Calu3 (cell line): ENCODE measurements around the gene OSBP2. TPM values are rescaled to one million over a fixed set of nuclear protein-coding genes. Genes with fewer than 3 reads are reported as not detected.
A peak's percentile ranks its signal among the peaks of the same experiment; 100 is the strongest.

ENCODE experiments used
- BruUV-seq: library from RNA; stranded (reverse); fragments of 400-500 nt; replicated peaks from 2 replicates; lab custom pipeline; 2021; lab: Mats Ljungman, UMichigan
- CTCF ChIA-PET: fragments of 300-600 bp; sonication (Branson Sonifier 250); formaldehyde crosslinking; loops from one replicate; lab custom pipeline; 2022; ENCODE audit warnings: antibody characterized with exemption; lab: Charles Lee
- DNase-seq: peaks from one replicate; pipeline ENCODE4 v3.0.0; 2022
- H3K27ac Mint-ChIP-seq: one replicate; pipeline ENCODE4 v1.8.0; 2022; ENCODE audit warnings: mixed read lengths; ENCODE audit not compliant: unreplicated experiment
- H3K27me3 Mint-ChIP-seq: one replicate; pipeline ENCODE4 v1.8.0; 2022; ENCODE audit warnings: mixed read lengths; ENCODE audit not compliant: unreplicated experiment
- H3K36me3 Mint-ChIP-seq: one replicate; pipeline ENCODE4 v1.8.0; 2022; ENCODE audit warnings: mild to moderate bottlenecking, moderate library complexity, mixed read lengths; ENCODE audit not compliant: insufficient read depth, unreplicated experiment
- H3K4me1 Mint-ChIP-seq: one replicate; pipeline ENCODE4 v1.8.0; 2022; ENCODE audit warnings: mild to moderate bottlenecking, low read depth, mixed read lengths; ENCODE audit not compliant: unreplicated experiment
- H3K4me3 Mint-ChIP-seq: one replicate; pipeline ENCODE4 v1.8.0; 2022; ENCODE audit warnings: mild to moderate bottlenecking, low read depth, moderate library complexity, mixed read lengths; ENCODE audit not compliant: unreplicated experiment
- H3K9me3 Mint-ChIP-seq: one replicate; pipeline ENCODE4 v1.8.0; 2022; ENCODE audit warnings: low read depth, mixed read lengths; ENCODE audit not compliant: unreplicated experiment
- intact Hi-C: fragments of 100-400 bp; cut with micrococcal nuclease; formaldehyde crosslinking; loops from one replicate; pipeline ENCODE4 v1.10.0; 2022; ENCODE audit not compliant: unreplicated experiment
- total RNA-seq: library from RNA; stranded (reverse); gene quantifications from 2 replicates; pipeline ENCODE4 v1.2.3, GENCODE V29; 2022
- TF ChIP-seq, protein P1 (sequence below): fragments of 200-600 bp; IDR thresholded peaks from one replicate; pipeline ENCODE4 v1.8.0; 2022; ENCODE audit warnings: antibody characterized with exemption; ENCODE audit not compliant: unreplicated experiment

Gene OSBP2
- total RNA-seq, 1 experiment from 2014 or later, result 5.2 TPM

DNA sequence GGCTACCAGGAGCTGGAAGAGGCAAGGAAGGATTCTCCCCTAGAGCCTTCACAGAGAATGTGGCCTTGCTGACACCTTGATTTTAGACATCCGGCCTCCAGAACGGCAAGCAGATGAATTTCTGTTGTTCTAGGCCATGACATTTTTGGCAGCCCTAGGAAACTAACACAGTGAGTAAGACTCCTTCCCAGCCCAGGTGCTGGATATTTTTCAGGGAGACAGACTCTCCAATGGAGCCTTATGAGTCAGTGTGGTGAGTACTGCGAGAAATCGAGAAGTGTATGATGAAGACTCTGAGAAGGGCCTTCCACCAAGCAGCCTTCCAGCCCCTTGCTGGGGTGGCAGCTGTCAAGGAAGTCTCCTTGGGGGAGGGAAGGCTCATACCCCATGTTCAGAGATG lies 114.4 kb downstream of the OSBP2 start:
- Mint-ChIP-seq H3K27me3 (peaks cover 7% of the 10 kb centered on the region), H3K9me3 (no peaks in the 10 kb centered on the region), H3K27ac (no peak overlapping the region), H3K4me3 (no peak overlapping the region), H3K4me1 (peaks cover 19% of the 10 kb centered on the region), H3K36me3 (no peaks in the 10 kb centered on the region)
- BruUV-seq, result no TSS peak
- CTCF ChIA-PET, result interaction anchor here (0.6 to 1.4 kb wide), 3 partner anchors 13 to 31 kb away, joined by 3 read pairs; no protein-coding TSS in a partner anchor
- DNase-seq, result no peak
- intact Hi-C loops, result no loop called here
- TF ChIP-seq, protein P1, sequence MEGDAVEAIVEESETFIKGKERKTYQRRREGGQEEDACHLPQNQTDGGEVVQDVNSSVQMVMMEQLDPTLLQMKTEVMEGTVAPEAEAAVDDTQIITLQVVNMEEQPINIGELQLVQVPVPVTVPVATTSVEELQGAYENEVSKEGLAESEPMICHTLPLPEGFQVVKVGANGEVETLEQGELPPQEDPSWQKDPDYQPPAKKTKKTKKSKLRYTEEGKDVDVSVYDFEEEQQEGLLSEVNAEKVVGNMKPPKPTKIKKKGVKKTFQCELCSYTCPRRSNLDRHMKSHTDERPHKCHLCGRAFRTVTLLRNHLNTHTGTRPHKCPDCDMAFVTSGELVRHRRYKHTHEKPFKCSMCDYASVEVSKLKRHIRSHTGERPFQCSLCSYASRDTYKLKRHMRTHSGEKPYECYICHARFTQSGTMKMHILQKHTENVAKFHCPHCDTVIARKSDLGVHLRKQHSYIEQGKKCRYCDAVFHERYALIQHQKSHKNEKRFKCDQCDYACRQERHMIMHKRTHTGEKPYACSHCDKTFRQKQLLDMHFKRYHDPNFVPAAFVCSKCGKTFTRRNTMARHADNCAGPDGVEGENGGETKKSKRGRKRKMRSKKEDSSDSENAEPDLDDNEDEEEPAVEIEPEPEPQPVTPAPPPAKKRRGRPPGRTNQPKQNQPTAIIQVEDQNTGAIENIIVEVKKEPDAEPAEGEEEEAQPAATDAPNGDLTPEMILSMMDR, result no peak

DNA sequence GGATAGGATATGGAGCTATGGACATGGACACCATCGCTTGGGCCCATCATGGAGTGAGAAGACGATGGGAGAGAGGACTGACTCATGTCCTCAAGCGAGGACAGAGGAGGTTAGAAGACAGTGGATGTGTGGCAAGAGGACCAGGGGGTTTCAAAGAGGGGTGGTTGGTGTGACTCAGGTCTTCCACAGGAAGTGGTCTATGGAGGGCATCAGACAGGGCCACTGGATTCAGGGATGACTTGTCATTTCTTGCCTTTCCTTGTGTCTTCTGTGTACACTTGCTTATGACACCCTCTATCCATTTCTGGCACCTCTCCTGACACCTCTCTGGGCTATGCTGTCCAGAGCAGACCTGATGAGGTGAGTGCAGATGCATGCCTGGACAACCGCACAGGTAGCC lies 115.4 kb downstream of the OSBP2 start:
- Mint-ChIP-seq H3K27me3 (no peaks in the 10 kb centered on the region), H3K36me3 (no peaks in the 10 kb centered on the region), H3K4me1 (peaks cover 19% of the 10 kb centered on the region), H3K9me3 (no peaks in the 10 kb centered on the region), H3K27ac (no peak overlapping the region), H3K4me3 (no peak overlapping the region)
- BruUV-seq, result no TSS peak
- CTCF ChIA-PET, result interaction anchor here (0.7 to 1.4 kb wide), 2 partner anchors 12 to 31 kb away, joined by 3 read pairs; no protein-coding TSS in a partner anchor
- intact Hi-C loops, result no loop called here
- no peak for DNase-seq
- TF ChIP-seq, protein P1, result no peak

DNA sequence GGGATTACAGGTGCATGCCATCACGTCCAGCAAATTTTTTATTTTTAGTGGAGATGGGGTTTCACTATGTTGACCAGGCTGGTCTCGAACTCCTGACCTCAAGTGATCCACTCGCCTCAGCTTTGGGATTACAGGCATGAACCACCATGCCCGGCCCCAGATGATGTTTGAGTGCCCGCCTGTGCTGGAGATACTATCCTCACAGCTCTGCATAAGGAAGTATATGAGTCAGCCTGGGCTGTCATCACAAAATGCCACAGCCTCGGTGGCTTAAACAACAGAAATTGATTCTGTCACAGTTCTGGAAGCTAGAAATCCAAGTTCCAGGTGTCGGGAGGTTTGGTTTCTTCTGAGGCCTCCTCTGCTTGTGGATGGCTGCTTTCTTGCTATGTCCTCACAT lies 119.3 kb downstream of the OSBP2 start:
- intact Hi-C loops, result no loop called here
- DNase-seq, result no peak
- H3K27me3 Mint-ChIP-seq, result no peaks in the 10 kb centered on the region
- H3K27ac Mint-ChIP-seq, result no peak overlapping the region
- no peaks in the 10 kb centered on the region for H3K9me3 Mint-ChIP-seq
- no peaks in the 10 kb centered on the region for H3K36me3 Mint-ChIP-seq
- BruUV-seq, result no TSS peak
- no peaks in the 10 kb centered on the region for H3K4me1 Mint-ChIP-seq
- CTCF ChIA-PET, result interaction anchor here (0.8 to 1.8 kb wide), 2 partner anchors 11 to 29 kb away, joined by 4 to 7 read pairs; no protein-coding TSS in a partner anchor
- no peak overlapping the region for H3K4me3 Mint-ChIP-seq
- TF ChIP-seq, protein P1, result no peak

DNA sequence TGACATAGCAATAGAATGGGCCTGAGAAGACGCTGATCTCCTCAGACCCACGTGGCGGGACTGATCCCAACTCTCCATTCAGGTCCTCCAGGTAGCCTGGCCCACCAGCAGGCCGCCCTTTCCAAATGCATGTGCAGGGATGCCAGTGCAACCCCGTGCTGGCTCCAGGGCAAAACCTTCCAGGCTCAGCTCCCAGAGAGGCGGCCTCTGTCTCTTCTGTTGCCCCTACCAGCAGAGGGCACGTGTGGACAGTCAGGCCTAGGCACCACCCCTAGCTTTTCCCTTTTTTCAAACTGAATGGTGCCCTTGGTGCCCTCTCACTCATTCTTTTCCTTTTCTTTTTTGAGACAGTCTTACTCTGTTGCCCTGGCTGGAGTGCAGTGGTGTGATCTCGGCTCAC lies 121.7 kb downstream of the OSBP2 start:
- CTCF ChIA-PET, result interaction anchor here (0.9 to 1.0 kb wide), 2 partner anchors 63 to 74 kb away, joined by 3 to 7 read pairs; no protein-coding TSS in a partner anchor
- intact Hi-C loops, result no loop called here
- DNase-seq, result no peak

More for the DNA sequence above, 121.7 kb downstream of the OSBP2 start:
- Mint-ChIP-seq H3K4me3 (no peak overlapping the region), H3K36me3 (no peaks in the 10 kb centered on the region), H3K27me3 (peaks cover 11% of the 10 kb centered on the region), H3K9me3 (no peaks in the 10 kb centered on the region), H3K4me1 (no peaks in the 10 kb centered on the region), H3K27ac (no peak overlapping the region)
- BruUV-seq, result no TSS peak
- TF ChIP-seq, protein P1, result peak; percentile 34
